C1 segment of cervical spinal cord (tissue), 14 donors: Measurements from ENCODE around the gene MKS1.

ENCODE experiments used
- DNase-seq, 14 donors: peaks; one replicate each; lab custom pipeline; 2025; lab: John Stamatoyannopoulos, UW

Gene MKS1

GRCh38 chr17:58245428-58246103 lies 26.5 kb upstream of the MKS1 start:
- no peak for DNase-seq

- no peak for DNase-seq
Observed at GRCh38 chr17:58244963-58245362, 25.9 kb upstream of the MKS1 start.

GRCh38 chr17:58242171-58242784 lies 23.2 kb upstream of the MKS1 start:
- DNase-seq = no peak

- no peak for DNase-seq
Observed at GRCh38 chr17:58239987-58240386, 20.9 kb upstream of the MKS1 start.

- no peak for DNase-seq
Observed at GRCh38 chr17:58238147-58238634, 19.1 kb upstream of the MKS1 start, which contains the start of gene LPO. Gene LPO, plus strand, starts transcription at chr17:58238584. Its CDS starts 4,396 bp downstream, at chr17:58242980.

GRCh38 chr17:58236394-58236793 lies 17.3 kb upstream of the MKS1 start:
- no peak for DNase-seq

GRCh38 chr17:58235821-58236220 lies 16.8 kb upstream of the MKS1 start:
- DNase-seq = no peak

GRCh38 chr17:58234512-58234911 lies 15.5 kb upstream of the MKS1 start:
- no peak for DNase-seq

GRCh38 chr17:58233543-58233942 lies 14.5 kb upstream of the MKS1 start:
- DNase-seq = no peak

- DNase-seq = peak in 4 of 14 donors; percentile 24 to 50 (median 38)
Observed at GRCh38 chr17:58232707-58233156, 13.7 kb upstream of the MKS1 start.

GRCh38 chr17:58231641-58232040 lies 12.6 kb upstream of the MKS1 start:
- DNase-seq = no peak

- no peak for DNase-seq
Observed at GRCh38 chr17:58229881-58230280, 10.8 kb upstream of the MKS1 start.

- DNase-seq = no peak
Observed at GRCh38 chr17:58229384-58229783, 10.3 kb upstream of the MKS1 start.

GRCh38 chr17:58228679-58229078 lies 9.6 kb upstream of the MKS1 start:
- DNase-seq = no peak

- DNase-seq = no peak
Observed at GRCh38 chr17:58227733-58228132, 8.7 kb upstream of the MKS1 start.

GRCh38 chr17:58224315-58224714 lies 5.3 kb upstream of the MKS1 start:
- no peak for DNase-seq

GRCh38 chr17:58219789-58220183 lies 731 bp upstream of the MKS1 start:
- peak in 1 of 14 donors; percentile 4 for DNase-seq

- DNase-seq = no peak
Observed at GRCh38 chr17:58217766-58218165, 1.3 kb downstream of the MKS1 start.

- DNase-seq = no peak
Observed at GRCh38 chr17:58215685-58216084, 3.4 kb downstream of the MKS1 start.

GRCh38 chr17:58210922-58211321 lies 8.1 kb downstream of the MKS1 start:
- no peak for DNase-seq

GRCh38 chr17:58208344-58208743 lies 10.7 kb downstream of the MKS1 start:
- no peak for DNase-seq

- DNase-seq = no peak
Observed at GRCh38 chr17:58207451-58207850, 11.6 kb downstream of the MKS1 start.

GRCh38 chr17:58205936-58206335 lies 13.1 kb downstream of the MKS1 start:
- DNase-seq = no peak
